HCT116 (cell line): Measurements from ENCODE around the gene KCNH2. TPM values are rescaled to one million over a fixed set of nuclear protein-coding genes. Genes with fewer than 3 reads are reported as not detected.

Source experiments
- ATAC-seq: fragments of 200-7000 bp; cut with Tn5 transposase; 2 replicates; pipeline ENCODE4 v1.9.1; 2020; ENCODE audit warnings: mild to moderate bottlenecking, moderate library complexity
- BruUV-seq: library from RNA; stranded (reverse); fragments of 400-500 nt; replicated peaks from 2 replicates; lab custom pipeline; 2021; lab: Mats Ljungman, UMichigan
- CTCF ChIA-PET: fragments of 300-600 bp; sonication (Branson Sonifier 250); formaldehyde crosslinking; loops from one replicate; lab custom pipeline; 2021; ENCODE audit warnings: antibody characterized with exemption; lab: Charles Lee
- POLR2A ChIA-PET: fragments of 300-600, 350-600 bp; sonication (Branson Sonifier 250); formaldehyde crosslinking; loops from one replicate; lab custom pipeline; 2021; ENCODE audit warnings: antibody characterized with exemption; lab: Charles Lee
- RAD21 ChIA-PET, 2 experiments: fragments of 300-600 bp; sonication (Branson Sonifier 250); formaldehyde crosslinking; loops; one replicate each; lab custom pipeline; 2023; ENCODE audit warnings: low total read pairs in 2 of 2; ENCODE audit not compliant: uncharacterized antibody in 2 of 2, unreplicated experiment in 2 of 2, low non-redundant PET in 1 of 2; lab: Charles Lee
- DNase-seq: peaks from one replicate; pipeline ENCODE4 v3.0.0-alpha.2; 2010; ENCODE audit warnings: low read depth, low spot score
- H2AFZ ChIP-seq: fragments of 200-600 bp; shearing (Covaris generic), sonication (generic); 2 replicates; pipeline ENCODE4 v1.6.1; 2017; ENCODE audit warnings: low read depth, mixed run types, mixed read lengths, antibody characterized with exemption, low read length; ENCODE audit not compliant: poor library complexity, severe bottlenecking
- H3K27ac ChIP-seq: 2 replicates; pipeline ENCODE4 v1.5.1; 2012; ENCODE audit warnings: low read depth, low read length
- H3K27me3 ChIP-seq: fragments of 200-600 bp; sonication (generic); 2 replicates; pipeline ENCODE4 v1.6.1; 2016; ENCODE audit warnings: mixed run types, low read length, mixed read lengths; ENCODE audit not compliant: insufficient read depth
- H3K36me3 ChIP-seq, 2 experiments: fragments of 200-500 bp in 1 of 2; fragments of 200-600 bp in 1 of 2; sonication (Bioruptor generic) in 1 of 2; sonication (generic) in 1 of 2; 2 replicates each; pipeline versions ENCODE4 v1.5.1 to v1.6.1; 2014 to 2016; ENCODE audit warnings: low read length in 2 of 2, inconsistent platforms in 1 of 2, mixed read lengths in 1 of 2, mixed run types in 1 of 2; ENCODE audit not compliant: insufficient read depth in 2 of 2, control insufficient read depth in 1 of 2
- H3K4me1 ChIP-seq, 2 experiments: fragments of 200-600 bp in 1 of 2; sonication (generic) in 1 of 2; 2 replicates each; pipeline versions ENCODE4 v1.5.1 to v1.6.1; 2012 to 2017; ENCODE audit warnings: low read length in 2 of 2, inconsistent platforms in 1 of 2, mild to moderate bottlenecking in 1 of 2, mixed read lengths in 1 of 2, mixed run types in 1 of 2, moderate library complexity in 1 of 2; ENCODE audit not compliant: insufficient read depth in 2 of 2, control insufficient read depth in 1 of 2
- H3K4me2 ChIP-seq: fragments of 200-600 bp; sonication (generic); 2 replicates; pipeline ENCODE4 v1.6.1; 2017; ENCODE audit warnings: mixed run types, low read length, mixed read lengths
- H3K4me3 ChIP-seq, 2 experiments: fragments of 200-600 bp in 1 of 2; sonication (generic) in 1 of 2; replicated peaks in 1 of 2; 2 replicates each; pipeline ENCODE4 v1.5.1; 2011 to 2016; ENCODE audit warnings: low read length in 2 of 2, control low read depth in 1 of 2, low read depth in 1 of 2, mild to moderate bottlenecking in 1 of 2, mixed read lengths in 1 of 2, mixed run types in 1 of 2
- H3K79me2 ChIP-seq: fragments of 200-600 bp; sonication (generic); 2 replicates; pipeline ENCODE4 v1.6.1; 2017; ENCODE audit warnings: mild to moderate bottlenecking, mixed run types, low read length, moderate library complexity, mixed read lengths; ENCODE audit not compliant: insufficient read depth
- H3K9ac ChIP-seq: fragments of 200-600 bp; sonication (generic); 2 replicates; pipeline ENCODE4 v1.6.1; 2016; ENCODE audit warnings: low read length, mixed read lengths
- H3K9me2 ChIP-seq: fragments of 200-600 bp; sonication (generic), shearing (Covaris generic); 2 replicates; pipeline ENCODE4 v1.6.1; 2017; ENCODE audit warnings: mixed run types, mild to moderate bottlenecking, moderate library complexity; ENCODE audit not compliant: insufficient read depth
- H3K9me3 ChIP-seq, 2 experiments: fragments of 200-500 bp in 1 of 2; fragments of 200-600 bp in 1 of 2; sonication (Bioruptor generic) in 1 of 2; sonication (generic) in 1 of 2; 2 replicates each; pipeline ENCODE4 v1.6.1; 2014 to 2017; ENCODE audit warnings: low read length in 2 of 2, mixed read lengths in 2 of 2, inconsistent platforms in 1 of 2, low read depth in 1 of 2, mild to moderate bottlenecking in 1 of 2, mixed run types in 1 of 2, moderate library complexity in 1 of 2; ENCODE audit not compliant: control insufficient read depth in 1 of 2, insufficient read depth in 1 of 2
- H4K20me1 ChIP-seq: fragments of 200-600 bp; sonication (generic), shearing (Covaris generic); 2 replicates; pipeline ENCODE4 v1.6.1; 2017; ENCODE audit warnings: mixed run types, mild to moderate bottlenecking, moderate library complexity; ENCODE audit not compliant: insufficient read depth
- ATF3 ChIP-seq: IDR thresholded peaks from 2 replicates; pipeline ENCODE4 v1.6.1; 2012
- CBX3 ChIP-seq: IDR thresholded peaks from 2 replicates; pipeline ENCODE4 v1.6.1; 2012; ENCODE audit warnings: low read depth
- CEBPB ChIP-seq: IDR thresholded peaks from 2 replicates; pipeline ENCODE4 v1.6.1; 2012; ENCODE audit warnings: low read depth
- CTCF ChIP-seq, 3 experiments: fragments of 200-600 bp in 1 of 3; sonication (generic) in 1 of 3; IDR thresholded peaks in 2 of 3; conservative IDR thresholded peaks in 1 of 3; 2 replicates each; pipeline ENCODE4 v1.5.1; 2012 to 2017; ENCODE audit warnings: low read depth in 2 of 3, low read length in 2 of 3, antibody characterized with exemption in 1 of 3, borderline replicate concordance in 1 of 3, control low read depth in 1 of 3, mild to moderate bottlenecking in 1 of 3, mixed read lengths in 1 of 3, mixed run types in 1 of 3, moderate library complexity in 1 of 3; ENCODE audit not compliant: insufficient read depth in 1 of 3
- EZH2phosphoT487 ChIP-seq: fragments of 200-600 bp; IDR thresholded peaks from 2 replicates; pipeline ENCODE4 v1.6.1; 2018; ENCODE audit warnings: antibody characterized with exemption, borderline replicate concordance
- FOSL1 ChIP-seq: IDR thresholded peaks from 2 replicates; pipeline ENCODE4 v1.6.1; 2012; ENCODE audit warnings: low read depth
- POLR2A ChIP-seq: IDR thresholded peaks from 2 replicates; pipeline ENCODE4 v1.7.0; 2011; ENCODE audit warnings: borderline replicate concordance; ENCODE audit not compliant: insufficient read depth, insufficient read length; ENCODE audit errors: extremely low read depth
- RAD21 ChIP-seq: IDR thresholded peaks from 2 replicates; pipeline ENCODE4 v1.6.1; 2012; ENCODE audit warnings: low read depth, mild to moderate bottlenecking
- REST ChIP-seq: IDR thresholded peaks from 2 replicates; pipeline ENCODE4 v1.6.1; 2012; ENCODE audit warnings: low read depth
- SIN3A ChIP-seq: IDR thresholded peaks from 2 replicates; pipeline ENCODE4 v1.6.1; 2012; ENCODE audit warnings: low read depth
- SP1 ChIP-seq: IDR thresholded peaks from 2 replicates; pipeline ENCODE4 v1.6.1; 2012; ENCODE audit warnings: low read depth
- TCF7L2 ChIP-seq: IDR thresholded peaks from 2 replicates; pipeline ENCODE4 v1.7.0; 2011; ENCODE audit warnings: borderline replicate concordance, inconsistent platforms; ENCODE audit not compliant: insufficient read depth, insufficient read length; ENCODE audit errors: extremely low read depth
- ZFX ChIP-seq: fragments of 450-650 bp; IDR thresholded peaks from 2 replicates; pipeline ENCODE4 v1.6.1; 2017
- ZNF274 ChIP-seq: fragments of 200-500 bp; sonication (Bioruptor generic); IDR thresholded peaks from 2 replicates; pipeline ENCODE4 v1.6.1; 2014; ENCODE audit warnings: mild to moderate bottlenecking, low read depth, low read length, inconsistent platforms
- intact Hi-C: fragments of 100-400 bp; cut with micrococcal nuclease; formaldehyde crosslinking; loops from 2 replicates; pipeline ENCODE4 v1.10.0; 2022
- total RNA-seq: library from RNA; stranded (reverse); gene quantifications from one replicate; pipeline ENCODE4 v1.2.1, GENCODE V29; 2021; ENCODE audit not compliant: unreplicated experiment

The KCNH2 gene
- total RNA-seq, 1 experiment from 2014 or later: 9.7 TPM

GRCh38 chr7:150927956-150928344 is 50.2 kb downstream of the KCNH2 start:
- no peak overlapping the region for H3K27ac ChIP-seq
- no peaks in the 10 kb centered on the region for H3K9me3 ChIP-seq
- H3K9me2 ChIP-seq: no peaks in the 10 kb centered on the region
- H2AFZ ChIP-seq: no peak overlapping the region
- BruUV-seq: no TSS peak
- H3K27me3 ChIP-seq: no peaks in the 10 kb centered on the region
- no peaks in the 10 kb centered on the region for H4K20me1 ChIP-seq
- ATAC-seq: peak; percentile 68
- no peak overlapping the region for H3K4me3 ChIP-seq
- ChIA-PET CTCF (no interaction called here), RAD21 (no interaction called here), POLR2A (no interaction called here)
- no peaks in the 10 kb centered on the region for H3K4me1 ChIP-seq
- DNase-seq: peak; percentile 16
- H3K4me2 ChIP-seq: no peak overlapping the region
- H3K36me3 ChIP-seq: no peaks in the 10 kb centered on the region
- H3K79me2 ChIP-seq: no peaks in the 10 kb centered on the region
- no peak overlapping the region for H3K9ac ChIP-seq
- peak in 2 of 3 experiments; percentile 12 to 13; a peak in 1 of 6 replicates for TF ChIP-seq CTCF (IDR thresholded peaks at IDR 0.05 in 2 of 3, conservative IDR thresholded peaks at IDR 0.05 in 1 of 3; ENCODE audit: borderline replicate concordance in 1 of 3, insufficient read depth in 1 of 3, low read depth in 2 of 3, low read length in 2 of 3)
- no peak for TF ChIP-seq SP1
- intact Hi-C loops: no loop called here

- no peak overlapping the region for H3K27ac ChIP-seq
- no peaks in the 10 kb centered on the region for H3K9me3 ChIP-seq
- no peaks in the 10 kb centered on the region for H3K27me3 ChIP-seq
- H3K4me3 ChIP-seq: no peak overlapping the region
- no peaks in the 10 kb centered on the region for H4K20me1 ChIP-seq
- ChIA-PET POLR2A (no interaction called here), RAD21 (no interaction called here), CTCF (no interaction called here)
- H3K79me2 ChIP-seq: no peaks in the 10 kb centered on the region
- no peaks in the 10 kb centered on the region for H3K4me1 ChIP-seq
- no TSS peak for BruUV-seq
- H3K9ac ChIP-seq: no peak overlapping the region
- H3K9me2 ChIP-seq: no peaks in the 10 kb centered on the region
- H2AFZ ChIP-seq: no peak overlapping the region
- intact Hi-C loops: no loop called here
- H3K4me2 ChIP-seq: no peak overlapping the region
- DNase-seq (no peak), ATAC-seq (no peak; the same call in 1 of the 2 replicates)
- no peaks in the 10 kb centered on the region for H3K36me3 ChIP-seq
- no peak for TF ChIP-seq TCF7L2
- TF ChIP-seq ZNF274: no peak
- TF ChIP-seq REST: no peak
- no peak for TF ChIP-seq CEBPB
- no peak for TF ChIP-seq CBX3
- no peak for TF ChIP-seq ZFX
- no peak for TF ChIP-seq ATF3
- no peak for TF ChIP-seq FOSL1
- TF ChIP-seq SIN3A: no peak
- TF ChIP-seq POLR2A: no peak
- TF ChIP-seq RAD21: no peak
- no peak for TF ChIP-seq EZH2phosphoT487
Observed at GRCh38 chr7:150927157-150927955, 50.8 kb downstream of the KCNH2 start.
